ENCODE results near the gene IFNGR1.

IFNGR1 gene

DNA sequence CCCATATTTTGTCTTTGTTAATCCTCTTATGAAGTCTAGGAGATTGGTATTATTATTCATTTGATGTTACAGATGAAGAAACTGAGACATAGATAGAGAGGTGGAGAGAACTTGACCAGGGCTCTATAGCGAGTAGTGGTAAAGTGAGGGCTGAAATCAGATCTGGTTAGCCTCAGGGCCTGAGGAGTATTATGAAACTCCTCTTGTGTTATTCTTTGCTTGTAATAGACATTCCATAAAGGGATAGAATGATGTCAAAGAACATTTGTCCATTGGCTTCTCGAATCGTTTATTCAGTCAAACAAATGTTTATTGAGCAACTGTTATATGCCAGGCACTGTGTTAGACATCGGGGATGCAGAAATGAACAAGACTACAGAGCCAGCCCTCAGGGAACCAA lies 45.7 kb downstream of the IFNGR1 start, which contains the start of gene IL22RA2:
Gene IL22RA2, minus strand, starts transcription at position 144 of the 400 bp plus-strand sequence. CDS start 11,895 bp downstream, outside the sequence.
- DNase-seq: no peak

DNA sequence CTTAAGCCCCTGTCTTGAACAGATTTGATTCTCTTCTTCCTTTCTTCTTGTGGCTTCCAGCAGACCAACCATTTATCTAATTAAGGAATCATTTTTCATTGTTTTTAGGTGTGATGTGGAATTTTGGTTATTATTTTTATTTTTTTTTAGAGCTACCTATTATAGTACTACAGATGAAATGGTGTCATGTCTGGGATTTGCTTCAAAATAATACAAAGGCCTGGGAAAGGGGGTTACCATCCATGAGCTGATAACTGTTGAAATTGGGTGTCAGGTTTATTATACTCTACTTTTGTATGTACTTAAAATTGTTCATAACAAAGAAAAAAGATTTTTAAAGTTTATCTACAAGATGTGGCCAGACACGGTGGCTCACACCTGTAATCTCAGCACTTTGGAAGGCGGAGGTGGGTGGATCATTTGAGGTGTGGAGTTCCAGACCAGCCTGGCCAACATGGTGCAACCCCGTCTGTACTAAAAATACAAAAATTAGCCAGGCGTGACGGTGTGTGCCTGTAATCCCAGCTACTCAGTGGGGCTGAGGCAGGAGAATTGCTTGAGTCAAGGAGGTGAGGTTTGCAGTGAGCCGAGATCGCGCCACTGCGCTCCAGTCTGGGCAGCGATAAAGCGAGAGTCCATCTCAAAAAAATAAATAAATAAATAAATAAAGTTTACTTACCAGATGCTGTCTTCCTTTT lies 46.3 kb downstream of the IFNGR1 start:
- DNase-seq: no peak

GRCh38 chr6:137171824-137172733 lies 47.1 kb downstream of the IFNGR1 start:
- no peak for DNase-seq

- no peak for DNase-seq
Observed at GRCh38 chr6:137171053-137171374, 48.2 kb downstream of the IFNGR1 start.

DNA sequence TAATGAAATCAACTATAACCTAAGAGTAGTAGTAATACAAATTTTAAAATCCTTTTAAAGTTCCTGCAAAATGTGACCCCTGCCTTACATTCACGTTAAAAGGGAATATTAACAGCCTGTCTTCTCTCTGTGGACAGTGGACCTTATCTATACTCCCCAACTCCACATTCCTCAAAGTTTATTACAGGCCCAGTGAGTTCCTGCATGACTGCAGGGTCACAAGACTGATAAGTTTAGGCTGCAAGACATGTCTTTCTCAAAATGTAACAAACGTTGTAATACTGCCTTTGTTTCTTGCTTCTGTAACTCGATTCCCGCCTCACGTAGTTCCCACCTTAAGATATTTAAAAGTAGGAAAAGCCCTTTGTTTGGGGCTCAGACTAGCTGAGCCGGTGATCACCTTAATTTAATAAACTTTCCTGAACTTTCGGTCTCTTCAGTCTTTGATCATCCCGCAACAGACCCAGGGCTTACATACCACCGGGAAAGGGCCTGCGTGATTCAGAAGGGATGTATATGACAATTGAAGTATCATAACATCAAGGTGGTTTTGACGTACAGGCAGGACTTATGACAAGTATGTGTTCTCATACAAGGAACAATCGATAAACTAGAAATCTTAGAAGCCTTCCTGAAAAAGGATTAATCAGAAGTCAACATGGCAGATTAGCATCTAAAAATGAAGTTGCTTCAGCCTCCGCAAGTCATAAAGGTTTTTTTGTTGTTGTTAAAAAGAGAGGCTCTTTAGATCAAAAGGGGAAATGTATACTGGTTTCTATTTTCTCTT lies 48.7 kb downstream of the IFNGR1 start:
- DNase-seq: no peak

GRCh38 chr6:137167702-137168377 lies 51.3 kb downstream of the IFNGR1 start:
- no peak for DNase-seq

GRCh38 chr6:137166247-137167098 lies 52.7 kb downstream of the IFNGR1 start:
- DNase-seq: no peak

- no peak for DNase-seq
Observed at GRCh38 chr6:137165375-137166246, 53.6 kb downstream of the IFNGR1 start.

GRCh38 chr6:137163732-137164318 lies 55.4 kb downstream of the IFNGR1 start:
- no peak for DNase-seq

DNA sequence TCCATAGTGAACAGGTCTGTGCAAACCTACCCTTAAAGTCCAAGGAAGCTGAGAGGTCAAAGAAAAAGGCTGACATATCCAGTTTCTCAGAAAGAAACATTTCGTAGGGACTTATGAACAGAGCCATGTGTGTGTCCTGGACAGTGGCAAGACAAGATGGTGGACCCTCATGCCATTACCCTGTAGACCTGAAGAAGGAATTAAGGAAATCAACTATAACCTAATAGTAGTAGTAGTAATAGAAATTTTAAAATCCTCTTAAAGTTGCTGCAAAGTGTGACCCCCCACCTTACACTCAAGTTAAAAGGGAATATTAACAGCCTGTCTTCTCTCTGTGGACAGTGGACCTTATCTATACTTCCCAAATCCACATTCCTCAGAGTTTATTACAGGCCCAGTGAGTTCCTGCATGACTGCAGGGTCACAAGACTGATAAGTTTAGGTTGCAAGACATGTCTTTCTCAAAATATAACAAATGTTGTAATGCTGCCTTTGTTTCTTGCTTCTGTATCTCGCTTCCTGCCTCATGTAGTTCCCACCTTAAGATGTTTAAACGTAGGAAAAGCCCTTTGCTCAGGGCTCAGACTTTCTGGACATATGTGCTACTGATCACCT lies 56.4 kb downstream of the IFNGR1 start:
- no peak for DNase-seq

DNA sequence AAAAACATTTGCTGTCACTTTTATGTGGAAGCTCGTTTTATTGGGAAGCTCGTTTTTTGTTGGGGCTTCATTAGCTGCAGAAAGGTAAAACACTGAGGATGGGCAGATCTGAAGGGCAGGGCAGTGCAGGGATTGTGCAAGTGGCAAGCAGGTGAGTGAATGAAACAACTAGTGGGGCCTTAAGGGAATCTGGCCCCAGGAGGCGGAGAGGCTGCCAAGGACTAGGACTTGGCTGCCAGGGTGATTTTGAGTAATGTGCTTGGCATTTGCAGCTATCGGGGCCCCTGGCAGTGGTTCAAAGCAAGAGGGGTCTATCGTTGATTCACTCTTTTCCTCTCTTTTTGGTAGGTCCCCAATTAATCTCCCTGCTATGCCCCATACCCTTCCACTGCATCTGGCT lies 57.2 kb downstream of the IFNGR1 start:
- no peak for DNase-seq

- no peak for DNase-seq
Observed at GRCh38 chr6:137160763-137161162, 58.4 kb downstream of the IFNGR1 start.

GRCh38 chr6:137159912-137160311 lies 59.3 kb downstream of the IFNGR1 start:
- no peak for DNase-seq

DNA sequence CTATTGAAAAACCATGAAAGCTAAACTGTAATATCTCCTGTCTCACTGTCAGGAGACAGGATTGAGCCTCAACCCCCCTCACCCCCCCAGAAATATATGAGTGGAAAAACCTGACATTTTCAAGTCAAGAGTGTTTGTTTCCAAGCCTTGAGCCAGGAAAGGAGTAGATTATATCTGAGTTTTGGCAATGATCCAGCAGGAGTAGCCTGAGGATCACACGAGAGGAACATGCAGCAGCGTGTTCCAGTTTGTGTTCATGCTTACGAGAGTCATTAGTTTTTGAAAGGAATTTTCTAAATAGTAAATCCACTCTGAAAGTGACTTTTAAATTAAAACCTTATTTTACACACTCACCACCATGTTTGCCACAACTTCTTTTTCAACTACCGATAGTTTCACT lies 61.6 kb downstream of the IFNGR1 start:
- no peak for DNase-seq

DNA sequence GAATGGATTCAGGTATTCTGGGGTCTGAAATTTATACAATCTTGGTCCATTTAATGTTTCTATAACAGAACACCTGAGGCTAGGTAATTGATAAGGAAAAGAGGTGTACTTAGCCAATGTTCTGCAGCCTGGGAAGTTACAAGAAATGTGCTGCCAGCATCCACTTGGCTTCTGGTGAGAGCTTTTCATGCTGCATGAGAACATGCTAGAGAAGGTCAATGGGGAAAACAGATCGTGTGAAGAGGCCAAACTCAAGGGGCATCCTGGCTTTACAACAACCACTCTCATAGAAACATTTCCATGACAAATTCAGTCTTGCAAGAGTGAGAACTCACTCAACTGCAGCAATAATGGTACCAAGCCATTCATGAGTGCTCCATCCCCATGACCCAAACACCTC lies 62.5 kb downstream of the IFNGR1 start:
- no peak for DNase-seq

DNA sequence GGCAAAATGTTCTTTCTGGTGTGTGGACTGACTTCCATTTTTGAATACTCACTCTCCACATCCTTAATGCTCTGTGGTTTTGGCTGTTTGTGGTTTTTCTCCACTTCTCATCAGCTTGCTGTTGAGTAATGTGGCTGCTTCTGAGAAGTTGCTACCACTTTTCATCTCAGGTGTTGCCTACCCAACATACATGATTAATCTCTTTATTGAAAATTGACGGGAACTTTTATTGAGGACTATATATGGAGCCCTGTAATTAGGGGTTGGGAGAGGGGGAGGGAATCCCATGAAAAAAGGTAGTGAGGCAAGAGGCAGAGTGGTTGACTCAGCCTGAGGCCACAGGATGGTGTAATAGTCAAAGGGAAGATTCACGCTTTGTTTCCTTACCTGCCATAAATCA lies 63.4 kb downstream of the IFNGR1 start:
- no peak for DNase-seq

DNA sequence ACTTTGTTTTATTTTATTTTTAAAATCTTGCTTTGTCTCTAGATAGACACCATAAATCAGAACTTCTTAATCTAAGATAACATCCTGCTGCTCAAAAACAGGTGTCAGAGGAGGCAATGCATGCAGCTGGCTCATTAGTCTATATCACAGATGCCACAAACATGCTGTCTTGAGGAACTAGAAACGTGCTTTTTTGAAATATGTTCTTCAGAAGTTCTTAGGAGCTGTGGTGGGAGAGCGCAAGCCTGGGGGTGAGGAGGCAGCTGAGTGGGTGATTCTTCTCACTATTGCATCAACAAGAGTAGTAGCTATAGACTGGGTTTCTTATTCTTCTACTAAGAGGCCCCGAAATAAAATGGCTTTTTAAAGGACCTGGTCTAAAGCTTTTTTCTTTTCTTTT lies 69.1 kb downstream of the IFNGR1 start:
- no peak for DNase-seq

- no peak for DNase-seq
Observed at GRCh38 chr6:137149035-137149393, 70.2 kb downstream of the IFNGR1 start.

GRCh38 chr6:137148306-137149034 lies 70.7 kb downstream of the IFNGR1 start:
- no peak for DNase-seq
